Activated CD4-positive, alpha-beta T cell treated with anti-CD3 and anti-CD28 coated beads, Interleukin-2, amount 10 ng/mL, durations not matched to agents 24 days and 14 days (primary cell): ENCODE results near the gene ITGA5. TPM values are rescaled to one million over a fixed set of nuclear protein-coding genes. Genes with fewer than 3 reads are reported as not detected.

ENCODE experiments used
- DNase-seq: peaks from one replicate; pipeline ENCODE4 v3.0.0; 2022
- H3K27ac Mint-ChIP-seq: one replicate; pipeline ENCODE4 v1.8.0; 2022; ENCODE audit warnings: mild to moderate bottlenecking, mixed read lengths
- H3K27me3 Mint-ChIP-seq: one replicate; pipeline ENCODE4 v1.8.0; 2022; ENCODE audit warnings: mixed read lengths
- H3K36me3 Mint-ChIP-seq: one replicate; pipeline ENCODE4 v1.8.0; 2022; ENCODE audit warnings: low read depth, mild to moderate bottlenecking, mixed read lengths
- H3K4me1 Mint-ChIP-seq: one replicate; pipeline ENCODE4 v1.8.0; 2021; ENCODE audit warnings: mixed read lengths
- H3K4me3 Mint-ChIP-seq: one replicate; pipeline ENCODE4 v1.8.0; 2022; ENCODE audit warnings: mild to moderate bottlenecking, moderate library complexity, mixed read lengths
- H3K9me3 Mint-ChIP-seq: one replicate; pipeline ENCODE4 v1.8.0; 2021; ENCODE audit warnings: mixed read lengths
- intact Hi-C: fragments of 100-400 bp; cut with micrococcal nuclease; formaldehyde crosslinking; loops from one replicate; pipeline ENCODE4 v1.15.1; 2023
- total RNA-seq: library from RNA; stranded (reverse); gene quantifications from 2 replicates; pipeline ENCODE4 v1.2.3, GENCODE V29; 2022

Gene ITGA5
- total RNA-seq, 1 donor from 2014 or later, result 48.0 TPM

- DNase-seq, result peak; percentile 78
- H3K27me3 Mint-ChIP-seq, result peaks cover 8% of the 10 kb centered on the region
- intact Hi-C loops, result no loop called here
- no peaks in the 10 kb centered on the region for H3K36me3 Mint-ChIP-seq
- H3K27ac Mint-ChIP-seq, result no peak overlapping the region
- H3K9me3 Mint-ChIP-seq, result no peaks in the 10 kb centered on the region
- peaks cover 34% of the 10 kb centered on the region for H3K4me1 Mint-ChIP-seq
- peak overlapping the region; percentile 40 for H3K4me3 Mint-ChIP-seq
Observed at GRCh38 chr12:54370171-54370730, 48.8 kb downstream of the ITGA5 start.

DNA sequence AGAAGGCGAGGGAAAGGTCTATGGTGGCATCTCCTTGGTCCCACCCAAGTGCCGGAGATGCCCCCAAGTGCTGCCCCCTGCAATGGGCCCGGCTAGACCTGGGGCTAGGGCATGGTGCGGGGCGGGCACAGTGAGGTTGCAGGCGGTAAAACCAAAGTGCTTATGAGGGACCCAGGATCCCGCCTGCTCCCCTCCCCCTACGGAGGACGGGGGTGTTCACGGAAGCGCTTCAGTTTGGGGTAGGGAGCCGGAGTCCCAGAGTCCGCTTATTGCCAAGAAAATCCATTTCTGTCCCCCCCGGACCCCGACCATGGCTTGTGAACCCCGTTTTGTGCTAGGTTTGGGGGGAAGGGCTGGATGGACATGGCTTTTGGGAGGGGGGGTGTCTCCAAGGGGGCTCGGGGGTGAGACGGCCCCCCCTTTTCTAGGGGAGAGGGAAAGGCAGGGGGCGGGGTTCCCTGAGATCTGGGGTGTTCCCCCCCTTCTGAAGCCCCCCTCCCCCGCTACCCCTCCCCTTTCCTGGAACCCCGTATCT, 49.4 kb downstream of the ITGA5 start:
- Mint-ChIP-seq H3K27ac (no peak overlapping the region), H3K4me3 (peak overlapping the region; percentile 65), H3K36me3 (no peaks in the 10 kb centered on the region), H3K9me3 (no peaks in the 10 kb centered on the region), H3K4me1 (peaks cover 37% of the 10 kb centered on the region), H3K27me3 (peaks cover 8% of the 10 kb centered on the region)
- DNase-seq, result no peak
- intact Hi-C loops, result loop anchor here (2.0 to 10.0 kb wide), 3 partner anchors 45 to 365 kb away; partner anchors contain the start of genes COPZ1, HOXC8 and HOXC9

GRCh38 chr12:54368709-54369596, 50.1 kb downstream of the ITGA5 start:
- no peaks in the 10 kb centered on the region for H3K36me3 Mint-ChIP-seq
- H3K4me3 Mint-ChIP-seq, result peak overlapping the region; percentile 65
- H3K9me3 Mint-ChIP-seq, result no peaks in the 10 kb centered on the region
- H3K27me3 Mint-ChIP-seq, result peaks cover 8% of the 10 kb centered on the region
- intact Hi-C loops, result loop anchor here (1.0 to 10.0 kb wide), 6 partner anchors 33 to 364 kb away; partner anchors contain the start of genes COPZ1, HOXC8 and HOXC9
- peaks cover 41% of the 10 kb centered on the region for H3K4me1 Mint-ChIP-seq
- peak; percentile 96 for DNase-seq
- H3K27ac Mint-ChIP-seq, result peak overlapping the region; percentile 38

DNA sequence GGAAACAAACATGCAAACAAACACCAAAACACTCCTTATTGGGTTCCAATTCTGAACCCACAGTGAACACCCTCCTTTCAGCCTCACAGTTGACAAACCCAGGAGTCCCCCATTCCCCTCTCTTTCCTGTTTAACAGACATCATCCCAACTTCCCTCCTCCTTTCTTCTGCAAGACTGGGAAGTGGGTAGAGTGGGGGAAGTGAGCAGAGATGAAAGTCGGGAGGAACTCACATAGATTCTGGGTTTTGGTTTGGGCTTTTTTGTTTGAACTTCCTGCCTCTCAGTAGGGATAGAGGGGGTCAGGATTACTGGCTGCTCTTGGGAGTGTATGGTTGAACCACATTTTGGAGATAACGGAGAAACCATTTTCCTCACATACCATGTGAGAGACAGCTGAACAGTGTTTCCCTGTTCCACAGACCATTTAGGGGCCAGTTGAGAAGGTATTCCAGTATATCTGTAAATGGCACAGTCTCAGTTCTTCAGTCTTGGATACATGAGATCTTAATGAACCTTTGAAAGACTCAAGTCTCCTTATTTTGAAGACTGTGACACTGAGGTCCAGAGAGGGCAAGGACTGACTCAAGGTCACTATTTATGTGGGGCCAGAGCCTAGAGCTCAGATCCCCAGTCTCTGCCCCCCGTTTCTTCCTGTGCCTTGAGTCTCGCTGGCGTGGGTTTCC, 50.9 kb downstream of the ITGA5 start:
- DNase-seq, result no peak
- peaks cover 8% of the 10 kb centered on the region for H3K27me3 Mint-ChIP-seq
- H3K4me3 Mint-ChIP-seq, result peak overlapping the region; percentile 65
- intact Hi-C loops, result loop anchor here (1.0 to 10.0 kb wide), 6 partner anchors 32 to 363 kb away; partner anchors contain the start of genes COPZ1, HOXC8 and HOXC9
- no peaks in the 10 kb centered on the region for H3K36me3 Mint-ChIP-seq
- H3K4me1 Mint-ChIP-seq, result peaks cover 42% of the 10 kb centered on the region
- H3K9me3 Mint-ChIP-seq, result no peaks in the 10 kb centered on the region
- H3K27ac Mint-ChIP-seq, result peak overlapping the region; percentile 38

DNA sequence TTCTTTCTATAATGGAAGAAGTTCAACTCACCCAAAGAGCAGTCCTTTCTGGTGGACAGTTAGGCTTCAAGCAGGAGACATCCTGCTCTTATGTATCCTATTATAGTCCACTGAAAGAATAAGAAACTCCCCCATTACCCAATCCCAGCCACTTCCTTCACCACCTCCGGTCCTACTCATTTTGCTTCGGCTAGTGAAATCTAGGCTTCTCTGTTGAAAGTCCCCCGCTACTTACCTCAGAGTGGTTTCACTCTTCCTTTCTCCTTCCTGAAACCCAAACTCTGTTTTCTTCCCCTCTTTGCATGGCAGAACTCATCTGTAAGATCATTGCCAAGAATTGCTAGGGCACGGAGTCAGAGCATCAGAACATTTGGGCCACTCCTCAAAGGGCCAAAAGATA, 54.7 kb downstream of the ITGA5 start, which contains the start of gene GPR84:
TSS of gene GPR84 (minus strand) at position 74 of the 400 bp plus-strand sequence. CDS start 635 bp downstream, outside the sequence.
- peak; percentile 84 for DNase-seq
- Mint-ChIP-seq H3K4me1 (peaks cover 42% of the 10 kb centered on the region), H3K4me3 (peak within 1 kb of the TSS; percentile 68), H3K27me3 (peaks cover 8% of the 10 kb centered on the region), H3K27ac (peak within 1 kb of the TSS; percentile 73), H3K36me3 (no peaks in the 10 kb centered on the region), H3K9me3 (no peaks in the 10 kb centered on the region)
- intact Hi-C loops, result loop anchor here (10.0 kb wide), 1 partner anchor 360 kb away; the partner anchor contains the start of genes HOXC8 and HOXC9

DNA sequence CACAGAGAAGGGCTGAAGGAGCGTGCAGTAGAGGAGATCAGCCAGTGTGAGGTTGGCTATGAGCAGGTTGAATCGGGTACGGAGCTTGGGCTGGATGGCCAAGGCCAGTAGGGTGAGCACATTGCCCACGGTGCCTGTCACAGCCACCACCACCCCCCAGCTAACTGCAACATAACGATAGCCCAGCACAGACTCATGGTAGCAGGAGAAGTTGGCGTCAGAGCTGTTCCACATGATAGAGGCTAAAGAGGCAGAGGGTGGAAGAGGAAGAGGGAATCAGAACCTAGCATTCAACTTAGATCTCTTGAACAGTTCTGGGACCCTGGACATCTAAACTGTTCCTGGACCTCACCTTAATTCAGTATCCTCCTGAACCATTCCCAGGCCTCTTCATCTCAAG, 55.4 kb downstream of the ITGA5 start:
- H3K27me3 Mint-ChIP-seq, result peaks cover 8% of the 10 kb centered on the region
- DNase-seq, result no peak
- H3K4me3 Mint-ChIP-seq, result peak overlapping the region; percentile 68
- H3K36me3 Mint-ChIP-seq, result no peaks in the 10 kb centered on the region
- H3K27ac Mint-ChIP-seq, result peak overlapping the region; percentile 73
- intact Hi-C loops, result loop anchor here (10.0 kb wide), 1 partner anchor 359 kb away; the partner anchor contains the start of genes HOXC8 and HOXC9
- peaks cover 34% of the 10 kb centered on the region for H3K4me1 Mint-ChIP-seq
- H3K9me3 Mint-ChIP-seq, result no peaks in the 10 kb centered on the region

DNA sequence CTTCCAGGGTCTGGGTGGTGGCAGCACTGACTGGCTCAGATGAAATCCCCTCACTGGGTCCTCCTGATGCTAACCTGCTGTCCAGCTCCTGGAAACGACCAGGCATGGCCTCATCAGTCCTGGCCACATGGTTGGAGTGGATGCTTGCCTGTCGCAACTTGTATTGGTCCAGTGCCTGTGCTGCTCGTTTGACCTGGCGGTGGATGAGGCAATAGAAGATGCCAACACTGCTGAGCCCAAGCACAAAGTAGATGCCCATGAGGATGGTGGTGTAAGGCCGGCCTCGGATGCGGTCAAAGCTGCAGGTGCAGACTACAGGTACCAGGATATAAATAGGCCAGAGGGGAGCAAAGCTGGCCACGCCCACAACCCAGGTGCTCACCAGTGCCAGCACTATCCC, 56.0 kb downstream of the ITGA5 start:
- Mint-ChIP-seq H3K4me3 (peak overlapping the region; percentile 24), H3K9me3 (no peaks in the 10 kb centered on the region), H3K4me1 (peaks cover 28% of the 10 kb centered on the region), H3K36me3 (no peaks in the 10 kb centered on the region), H3K27ac (no peak overlapping the region), H3K27me3 (peaks cover 6% of the 10 kb centered on the region)
- intact Hi-C loops, result loop anchor here (10.0 kb wide), 1 partner anchor 358 kb away; the partner anchor contains the start of genes HOXC8 and HOXC9
- DNase-seq, result no peak

DNA sequence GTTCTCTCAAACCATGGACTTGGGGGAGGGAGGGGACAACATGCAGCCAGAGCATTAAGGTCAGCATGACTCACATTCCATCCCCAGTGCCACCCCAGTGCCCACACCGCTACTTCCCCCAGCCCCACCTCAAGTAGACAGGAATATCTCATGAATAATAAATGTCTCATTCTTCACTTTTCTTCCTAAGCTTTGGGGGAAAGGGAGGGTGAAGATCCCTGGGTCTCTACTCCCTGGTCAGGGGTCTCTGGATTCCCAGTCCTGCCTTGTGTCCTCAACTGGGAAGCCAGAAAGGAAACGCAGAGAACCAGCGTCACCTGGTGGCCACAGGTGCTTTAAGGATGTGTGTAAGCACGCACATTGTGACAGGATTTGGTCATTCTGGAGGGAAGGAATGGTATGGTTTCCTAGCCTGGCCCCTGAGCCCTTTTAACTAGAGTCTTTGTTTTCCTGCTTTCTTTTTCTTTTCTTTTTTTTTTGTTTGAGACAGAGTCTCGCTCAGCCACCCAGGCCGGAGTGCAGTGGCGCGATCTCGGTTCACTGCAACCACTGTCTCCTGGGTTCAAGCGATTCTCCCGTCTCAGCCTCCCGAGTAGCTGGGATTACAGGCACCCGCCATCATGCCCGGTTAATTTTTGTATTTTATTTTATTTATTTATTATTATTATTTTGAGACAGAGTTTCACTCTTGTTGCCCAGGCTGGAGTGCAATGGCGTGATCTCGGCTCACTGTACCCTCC, 58.2 kb downstream of the ITGA5 start:
- Mint-ChIP-seq H3K27me3 (no peaks in the 10 kb centered on the region), H3K36me3 (no peaks in the 10 kb centered on the region), H3K9me3 (no peaks in the 10 kb centered on the region), H3K27ac (peak overlapping the region; percentile 73), H3K4me1 (peaks cover 34% of the 10 kb centered on the region), H3K4me3 (peak overlapping the region; percentile 33)
- DNase-seq, result peak; percentile 88
- intact Hi-C loops, result loop anchor here (1.0 to 10.0 kb wide), 2 partner anchors 67 to 356 kb away; partner anchors contain the start of genes HOXC8 and HOXC9

DNA sequence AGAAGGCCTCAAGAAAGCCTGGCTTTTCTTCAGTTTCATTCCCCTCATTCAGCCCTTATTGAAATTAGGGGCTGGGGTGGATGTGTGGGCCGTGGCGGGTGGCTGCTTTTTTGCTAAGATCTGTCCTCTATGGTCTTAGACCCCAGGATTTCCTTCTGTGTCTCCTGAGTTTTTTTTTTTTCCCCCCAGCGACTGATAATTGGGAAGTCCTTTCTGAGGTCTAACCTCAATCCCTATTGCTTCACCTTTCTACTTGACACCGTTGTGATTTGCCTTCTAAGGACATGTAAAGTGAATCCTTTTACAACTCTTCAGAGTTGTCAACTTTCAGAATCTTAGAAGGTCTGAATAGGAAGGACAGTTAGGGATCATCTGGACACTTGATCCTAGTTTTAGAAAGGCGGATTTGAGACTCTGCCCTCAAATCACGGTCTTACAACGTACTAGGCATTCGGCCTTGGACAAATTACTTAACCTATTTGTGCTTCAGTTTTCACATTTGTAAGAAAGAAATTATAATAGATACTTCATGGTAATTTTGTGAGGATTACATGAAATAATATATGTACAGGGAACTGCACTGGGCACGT, 59.2 kb downstream of the ITGA5 start:
- intact Hi-C loops, result loop anchor here (1.0 to 10.0 kb wide), 4 partner anchors 35 to 355 kb away; partner anchors contain the start of genes CBX5, COPZ1, HNRNPA1 and HOXC8
- Mint-ChIP-seq H3K27me3 (no peaks in the 10 kb centered on the region), H3K27ac (no peak overlapping the region), H3K9me3 (no peaks in the 10 kb centered on the region), H3K4me1 (peaks cover 33% of the 10 kb centered on the region), H3K4me3 (no peak overlapping the region), H3K36me3 (no peaks in the 10 kb centered on the region)
- DNase-seq, result no peak

DNA sequence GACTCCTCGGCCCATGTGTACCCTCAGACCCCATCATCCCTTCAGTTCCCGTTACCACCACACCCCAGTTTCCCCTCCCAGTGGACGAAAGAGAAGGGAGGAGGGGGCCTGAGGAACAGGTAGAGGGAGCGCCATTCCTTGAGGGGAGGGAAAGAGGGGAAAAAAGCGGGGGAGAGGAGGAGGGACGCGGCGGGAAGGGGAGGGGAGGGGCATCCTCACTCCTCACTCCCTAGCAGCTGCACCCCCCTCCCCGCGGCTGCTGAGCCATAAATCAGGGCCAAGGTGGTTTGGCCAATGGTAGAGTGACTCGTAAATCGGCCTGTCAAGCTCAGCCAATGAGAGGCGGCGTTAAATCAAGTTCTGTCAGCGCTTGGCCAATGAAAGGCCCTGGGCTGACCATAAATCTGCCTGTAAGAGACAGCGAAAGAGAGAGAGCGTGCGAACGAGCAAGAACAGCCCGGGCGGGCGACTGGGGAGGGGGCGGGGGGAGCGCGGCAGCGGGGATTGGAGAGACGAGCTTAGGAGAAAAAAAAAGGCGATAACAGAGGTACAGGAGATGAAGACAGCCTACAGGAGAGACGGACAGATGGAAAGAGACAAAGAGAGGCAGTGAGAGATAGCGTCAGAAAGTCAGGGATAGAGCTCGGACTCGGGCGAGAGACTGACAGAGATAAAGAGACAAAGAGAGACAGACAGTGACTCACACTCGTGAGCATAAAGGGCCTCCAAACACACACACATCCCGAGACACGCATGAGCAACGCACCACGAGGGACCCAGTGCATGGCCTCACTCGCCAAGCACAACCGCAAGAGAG, 59.9 kb downstream of the ITGA5 start:
- Mint-ChIP-seq H3K27me3 (no peaks in the 10 kb centered on the region), H3K36me3 (peaks cover 3% of the 10 kb centered on the region)

DNA sequence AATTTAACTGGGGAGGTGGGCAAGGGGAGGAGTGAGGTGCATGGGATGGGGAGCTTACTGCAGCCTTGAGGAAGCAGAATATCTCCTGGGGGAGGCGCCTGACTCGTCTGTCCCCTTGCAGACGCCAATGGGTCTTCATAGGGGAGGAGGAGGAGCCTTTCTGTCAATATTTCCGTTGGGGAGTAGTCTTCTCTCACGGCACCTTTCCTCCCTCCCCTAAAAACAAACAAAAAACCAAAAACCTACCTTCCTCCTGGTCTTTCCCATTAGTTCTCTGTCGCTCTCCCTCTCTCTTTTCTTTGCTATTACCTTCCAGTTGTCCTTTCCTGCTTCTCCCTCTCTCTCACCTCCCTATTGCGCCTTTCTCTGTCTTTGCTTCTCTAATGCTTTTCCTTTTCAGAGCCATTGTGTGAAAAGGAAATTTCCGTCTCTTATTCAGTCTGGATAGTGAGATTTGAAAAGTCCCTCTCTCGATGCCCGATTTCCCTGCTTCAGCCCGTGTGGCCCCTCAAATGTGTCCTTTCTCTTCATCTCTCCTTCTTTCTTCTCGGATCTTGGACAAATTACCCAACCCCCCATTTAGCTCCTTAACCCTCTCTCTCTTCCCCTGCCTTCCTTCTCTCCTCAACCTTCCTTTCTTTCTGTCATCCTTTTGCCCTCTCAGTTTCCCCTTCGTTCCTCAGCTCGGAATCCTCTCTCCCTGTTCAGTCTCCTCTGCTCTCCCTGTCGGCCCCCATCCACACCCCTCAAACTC, 60.7 kb downstream of the ITGA5 start:
- intact Hi-C loops, result no loop called here
- no peak overlapping the region for H3K4me3 Mint-ChIP-seq
- H3K27me3 Mint-ChIP-seq, result no peaks in the 10 kb centered on the region
- DNase-seq, result peak; percentile 88
- no peaks in the 10 kb centered on the region for H3K9me3 Mint-ChIP-seq
- no peak overlapping the region for H3K27ac Mint-ChIP-seq
- peaks cover 5% of the 10 kb centered on the region for H3K36me3 Mint-ChIP-seq
- H3K4me1 Mint-ChIP-seq, result peaks cover 23% of the 10 kb centered on the region

More for the DNA sequence above, 59.9 kb downstream of the ITGA5 start:
- intact Hi-C loops, result loop anchor here (1.0 kb wide), 3 partner anchors 34 to 139 kb away; partner anchors contain the start of genes CBX5, COPZ1 and HNRNPA1
- Mint-ChIP-seq H3K4me1 (peaks cover 28% of the 10 kb centered on the region), H3K4me3 (no peak overlapping the region), H3K9me3 (no peaks in the 10 kb centered on the region), H3K27ac (no peak overlapping the region)
- DNase-seq, result peak; percentile 98
